ENCODE data around the gene OR6Q1.
"Not testable (repeated sequence)": the region's sequence is repeated elsewhere in the genome, so short reads cannot be mapped to it uniquely, and the experiment has no call there.

The OR6Q1 gene

DNA sequence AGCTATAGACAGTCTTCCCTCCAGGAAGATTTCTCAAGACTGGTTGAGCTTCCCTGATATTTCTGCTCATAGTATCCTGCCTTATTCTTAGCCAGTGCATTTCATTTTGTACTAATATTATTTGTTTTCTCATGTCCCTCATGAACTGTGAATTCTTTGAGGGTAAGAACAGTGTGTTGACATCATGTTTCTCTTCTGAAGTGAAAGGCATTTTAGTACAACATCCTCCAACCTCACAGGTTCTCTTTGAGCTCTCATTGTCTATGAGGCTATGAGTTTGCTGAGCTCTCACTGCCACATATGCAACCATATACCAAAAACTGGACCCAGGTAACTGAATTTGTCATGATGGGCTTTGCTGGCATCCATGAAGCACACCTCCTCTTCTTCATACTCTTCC is at the start of gene OR6Q1:
Gene OR6Q1 (plus strand): TSS at position 301 of the 400 bp plus-strand sequence. CDS start 0 bp downstream, at position 301.
- no peak for TF ChIP-seq CTCF (IDR thresholded peaks at IDR 0.05; ENCODE audit: extremely low read depth, insufficient read depth, missing control alignments)
- in situ Hi-C loops (cut with MboI; ENCODE audit: low pct_unique_long_range_greater_than_20kb, low sequenced_read_pairs, unreplicated experiment) = no loop called here
- no peak for DNase-seq (ENCODE audit: low spot score)

- in situ Hi-C loops (cut with MboI; ENCODE audit: low pct_unique_long_range_greater_than_20kb, low sequenced_read_pairs, unreplicated experiment) = no loop called here
- TF ChIP-seq CTCF (IDR thresholded peaks at IDR 0.05; ENCODE audit: extremely low read depth, insufficient read depth, missing control alignments) = no peak
- DNase-seq (ENCODE audit: low spot score) = no peak
These were observed 49.2 kb upstream of the OR6Q1 start for GRCh38 chr11:57981536-57981935.

DNA sequence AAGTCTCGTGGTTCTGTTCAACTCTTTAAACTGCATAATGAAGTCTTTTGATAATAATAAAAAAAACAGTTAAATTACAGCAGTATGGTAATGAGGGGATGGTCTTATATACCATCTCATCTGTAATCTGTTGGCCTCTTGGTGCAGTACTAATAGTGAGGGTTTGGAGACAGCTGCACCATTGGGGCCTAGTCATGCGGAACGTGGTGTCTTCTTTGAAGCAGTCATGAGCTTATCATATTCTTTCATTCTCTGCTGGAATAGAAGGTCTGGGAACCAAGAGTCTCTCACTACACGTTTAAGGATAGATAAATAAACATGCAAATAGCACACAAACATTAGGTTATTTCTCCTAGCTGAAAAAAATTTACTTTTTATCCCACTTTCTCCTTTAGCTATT is 48.0 kb upstream of the OR6Q1 start:
- TF ChIP-seq CTCF (IDR thresholded peaks at IDR 0.05; ENCODE audit: extremely low read depth, insufficient read depth, missing control alignments) = no peak
- peak; percentile 13 for DNase-seq (ENCODE audit: low spot score)
- in situ Hi-C loops (cut with MboI; ENCODE audit: low pct_unique_long_range_greater_than_20kb, low sequenced_read_pairs, unreplicated experiment) = no loop called here

DNA sequence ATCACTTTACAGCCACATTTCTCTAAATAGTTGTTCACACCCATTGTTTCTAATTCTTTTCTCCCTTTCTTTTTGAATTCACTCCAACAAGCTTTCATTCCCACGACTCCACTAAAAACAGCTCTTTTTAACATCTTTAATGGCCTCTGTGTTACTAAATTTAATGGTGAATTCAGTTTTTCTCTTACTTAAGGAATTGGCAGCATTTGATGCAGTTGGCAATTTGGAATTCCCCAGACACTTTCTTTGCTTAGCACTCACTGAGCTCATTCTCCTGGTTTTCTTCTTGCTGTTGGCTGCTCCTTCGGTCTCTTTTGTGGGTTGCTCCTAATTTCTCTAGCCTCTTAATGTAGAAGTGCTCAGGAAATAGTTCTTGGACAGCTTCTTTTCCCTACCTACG is 47.6 kb upstream of the OR6Q1 start:
- in situ Hi-C loops (cut with MboI; ENCODE audit: low pct_unique_long_range_greater_than_20kb, low sequenced_read_pairs, unreplicated experiment) = no loop called here
- no peak for TF ChIP-seq CTCF (IDR thresholded peaks at IDR 0.05; ENCODE audit: extremely low read depth, insufficient read depth, missing control alignments)
- DNase-seq (ENCODE audit: low spot score) = no peak

DNA sequence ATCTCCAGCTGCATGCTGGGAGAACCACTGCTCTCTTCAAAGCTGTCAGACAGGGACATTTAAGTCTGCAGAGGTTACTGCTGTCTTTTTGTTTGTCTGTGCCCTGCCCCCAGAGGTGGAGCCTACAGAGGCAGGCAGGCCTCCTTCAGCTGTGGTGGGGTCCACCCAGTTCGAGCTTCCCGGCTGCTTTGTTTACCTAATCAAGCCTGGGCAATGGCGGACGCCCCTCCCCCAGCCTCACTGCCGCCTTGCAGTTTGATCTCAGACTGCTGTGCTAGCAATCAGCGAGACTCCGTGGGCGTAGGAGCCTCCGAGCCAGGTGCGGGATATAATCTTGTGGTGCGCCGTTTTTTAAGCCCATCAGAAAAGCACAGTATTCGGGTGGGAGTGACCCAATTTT is 31.2 kb upstream of the OR6Q1 start:
- in situ Hi-C loops (cut with MboI; ENCODE audit: low pct_unique_long_range_greater_than_20kb, low sequenced_read_pairs, unreplicated experiment); DNase-seq (ENCODE audit: low spot score): not testable (repeated sequence)

DNA sequence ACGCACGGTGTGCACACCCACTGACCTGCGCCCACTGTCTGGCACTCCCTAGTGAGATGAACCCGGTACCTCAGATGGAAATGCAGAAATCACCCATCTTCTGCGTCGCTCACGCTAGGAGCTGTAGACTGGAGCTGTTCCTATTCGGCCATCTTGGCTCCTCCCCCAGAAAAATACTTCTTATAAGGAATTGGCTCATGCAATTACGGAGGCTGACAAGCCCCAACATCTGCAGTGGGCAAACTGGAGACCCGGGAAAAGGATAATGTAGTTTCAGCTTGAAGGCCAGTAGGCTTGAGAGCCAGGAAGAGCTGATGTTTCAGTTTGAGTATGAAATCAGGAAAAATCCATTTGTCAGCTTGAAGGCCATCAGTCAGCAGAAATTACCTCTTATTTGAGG is 30.7 kb upstream of the OR6Q1 start:
- in situ Hi-C loops (cut with MboI; ENCODE audit: low pct_unique_long_range_greater_than_20kb, low sequenced_read_pairs, unreplicated experiment); DNase-seq (ENCODE audit: low spot score): not testable (repeated sequence)

DNA sequence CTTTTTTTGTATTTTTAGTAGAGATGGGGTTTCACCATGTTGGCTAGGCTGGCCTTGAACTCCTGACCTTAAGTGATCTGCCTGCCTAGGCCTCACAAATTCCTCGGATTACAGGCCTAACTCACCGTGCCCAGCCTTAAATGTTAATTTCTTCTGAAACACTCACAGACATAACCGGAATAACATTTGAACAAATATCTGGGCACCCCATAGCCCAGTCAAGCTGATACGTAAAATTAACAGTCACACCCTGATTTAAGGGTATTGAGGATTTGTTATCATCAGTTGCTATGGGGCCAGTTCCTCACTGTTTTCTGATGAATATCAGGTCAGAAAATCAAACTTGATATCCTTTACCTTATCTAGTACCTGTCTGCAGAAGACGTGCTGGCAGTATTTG is 30.1 kb upstream of the OR6Q1 start:
- TF ChIP-seq CTCF (IDR thresholded peaks at IDR 0.05; ENCODE audit: extremely low read depth, insufficient read depth, missing control alignments) = no peak
- DNase-seq (ENCODE audit: low spot score) = no peak
- in situ Hi-C loops (cut with MboI; ENCODE audit: low pct_unique_long_range_greater_than_20kb, low sequenced_read_pairs, unreplicated experiment) = no loop called here

- no peak for TF ChIP-seq CTCF (IDR thresholded peaks at IDR 0.05; ENCODE audit: extremely low read depth, insufficient read depth, missing control alignments)
- DNase-seq (ENCODE audit: low spot score) = no peak
- in situ Hi-C loops (cut with MboI; ENCODE audit: low pct_unique_long_range_greater_than_20kb, low sequenced_read_pairs, unreplicated experiment) = no loop called here
These were observed 27.7 kb upstream of the OR6Q1 start for GRCh38 chr11:58003036-58003435.
